Measurements from ENCODE around the gene APLNR. TPM values are rescaled to one million over a fixed set of nuclear protein-coding genes. Genes with fewer than 3 reads are reported as not detected.

APLNR gene
- total and polyA plus RNA-seq, 2 donors (not counting 3 experiments of a cell fraction or from before 2014, with no cell fraction given) = 0.04 to 0.38 TPM

DNA sequence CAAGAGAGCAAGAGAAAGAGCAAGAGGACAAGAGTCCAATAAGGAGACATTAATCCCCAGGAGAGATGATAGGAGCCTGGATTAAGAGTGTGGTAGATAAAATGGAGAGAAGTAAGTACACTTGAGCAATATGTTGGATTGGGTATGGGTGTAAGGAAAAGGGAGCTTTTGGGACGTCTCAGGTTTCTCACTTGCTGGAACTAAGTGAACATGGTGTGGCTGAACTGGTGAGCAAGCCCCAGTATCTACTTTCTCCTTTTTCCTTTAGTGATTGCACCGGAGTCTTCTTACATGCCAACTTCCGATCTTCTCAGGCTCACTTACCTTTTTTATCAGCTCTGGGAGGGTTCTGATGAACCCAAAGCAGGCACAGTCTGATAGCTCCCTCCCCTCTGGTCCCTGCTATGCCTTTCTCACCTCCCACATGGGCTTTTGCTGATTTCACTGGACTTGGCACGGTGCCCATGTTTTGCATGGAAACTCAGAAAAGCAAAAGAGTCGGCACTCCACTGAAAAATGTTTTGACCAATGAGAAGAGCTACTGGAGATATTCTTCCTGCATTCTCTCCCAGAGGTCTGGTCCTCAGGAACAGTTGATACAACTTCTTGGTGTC lies 14.5 kb upstream of the APLNR start:
- no peak overlapping the region for H2AFZ ChIP-seq (ENCODE audit: low read depth, low read length)
- H4K20me1 ChIP-seq (replicated peaks; ENCODE audit: control insufficient read depth, extremely low read depth, insufficient read depth, low read length) = no peaks in the 10 kb centered on the region
- H3K27ac ChIP-seq (ENCODE audit: insufficient read depth, low read depth, low read length) = no peak overlapping the region
- no peaks in the 10 kb centered on the region for H3K36me3 ChIP-seq (ENCODE audit: control insufficient read depth in 2 of 2, extremely low read depth in 1 of 2, insufficient read depth in 2 of 2, low read length in 2 of 2)
- H3K9me3 ChIP-seq (replicated peaks; ENCODE audit: control insufficient read depth, insufficient read depth, low read length) = no peaks in the 10 kb centered on the region
- H3K4me3 ChIP-seq (replicated peaks in 1 of 3; ENCODE audit: insufficient read depth in 1 of 3, low read depth in 1 of 3, low read length in 3 of 3) = no peak overlapping the region
- no TSS peak for BruUV-seq (replicated peaks)
- FAIRE-seq (no peak), DNase-seq (ENCODE audit: low read depth, low spot score) (peak; percentile 55)
- POLR2A ChIA-PET = no interaction called here
- dilution Hi-C loops (cut with MboI; ENCODE audit: extremely low pct_ligation_motif_present, low sequenced_read_pairs) = no loop called here
- no peak overlapping the region for H3K9ac ChIP-seq (replicated peaks; ENCODE audit: extremely low read depth, insufficient read depth, low read length)
- CTCF ChIA-PET = interaction anchor here (1.0 to 7.0 kb wide), 5 partner anchors 23 to 411 kb away, joined by 3 to 282 read pairs (median 116); no protein-coding TSS in a partner anchor
- TF ChIP-seq POLR2A (IDR thresholded peaks at IDR 0.05; ENCODE audit: low read depth, low read length) = no peak
- peak; percentile 39 for TF ChIP-seq EZH2 (IDR thresholded peaks at IDR 0.05; ENCODE audit: borderline replicate concordance, low read depth, low read length, severe bottlenecking)
- TF ChIP-seq, protein P1, sequence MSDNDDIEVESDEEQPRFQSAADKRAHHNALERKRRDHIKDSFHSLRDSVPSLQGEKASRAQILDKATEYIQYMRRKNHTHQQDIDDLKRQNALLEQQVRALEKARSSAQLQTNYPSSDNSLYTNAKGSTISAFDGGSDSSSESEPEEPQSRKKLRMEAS (IDR thresholded peaks at IDR 0.05; ENCODE audit: insufficient read depth, insufficient read length) = no peak
- TF ChIP-seq GATA2 (IDR thresholded peaks at IDR 0.05; ENCODE audit: insufficient read depth, insufficient read length, low read depth, low read length) = no peak
- H3K4me1 ChIP-seq (ENCODE audit: control insufficient read depth, extremely low read depth, insufficient read depth, low read length) = no peaks in the 10 kb centered on the region
- intact Hi-C loops (cut with micrococcal nuclease) = no loop called here
- peaks cover 8 to 12% of the 10 kb centered on the region in 2 experiments for H3K27me3 ChIP-seq (ENCODE audit: control insufficient read depth in 2 of 2, insufficient read depth in 2 of 2, low read length in 2 of 2)
- H3K4me2 ChIP-seq (ENCODE audit: insufficient read depth, low read length) = no peak overlapping the region
- H3K79me2 ChIP-seq (ENCODE audit: control insufficient read depth, insufficient read depth, low read length) = no peaks in the 10 kb centered on the region
- H3K9me1 ChIP-seq (replicated peaks; ENCODE audit: control insufficient read depth, extremely low read depth, insufficient read depth, low read length) = no peaks in the 10 kb centered on the region

DNA sequence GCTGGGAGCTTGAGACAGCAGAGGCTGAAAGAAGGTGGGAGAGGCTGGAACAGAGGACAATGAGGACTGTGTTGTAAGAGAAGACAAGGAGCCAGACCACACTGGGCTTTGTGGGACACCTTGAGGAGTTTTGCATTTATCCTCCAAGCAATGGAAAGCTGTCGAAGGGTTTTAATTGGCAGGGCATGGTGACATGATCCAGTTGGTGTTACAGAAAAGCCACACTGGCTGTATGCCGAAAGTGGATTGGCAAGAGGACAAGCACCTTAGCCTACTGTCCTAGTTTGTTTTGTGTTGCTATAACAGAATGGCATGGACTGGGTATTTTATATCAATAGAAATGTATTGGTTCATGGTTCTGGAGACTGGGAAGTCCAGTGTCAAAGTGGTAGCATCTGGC lies 14.0 kb upstream of the APLNR start:
- Histone ChIP-seq H3K9me1 (replicated peaks; ENCODE audit: control insufficient read depth, extremely low read depth, insufficient read depth, low read length) (no peaks in the 10 kb centered on the region), H2AFZ (ENCODE audit: low read depth, low read length) (no peak overlapping the region), H3K4me3 (replicated peaks in 1 of 3; ENCODE audit: insufficient read depth in 1 of 3, low read depth in 1 of 3, low read length in 3 of 3) (no peak overlapping the region), H3K4me2 (ENCODE audit: insufficient read depth, low read length) (no peak overlapping the region), H3K4me1 (ENCODE audit: control insufficient read depth, extremely low read depth, insufficient read depth, low read length) (no peaks in the 10 kb centered on the region), H3K27me3 (ENCODE audit: control insufficient read depth in 2 of 2, insufficient read depth in 2 of 2, low read length in 2 of 2) (peaks cover 8 to 12% of the 10 kb centered on the region in 2 experiments), H3K9ac (replicated peaks; ENCODE audit: extremely low read depth, insufficient read depth, low read length) (no peak overlapping the region), H3K79me2 (ENCODE audit: control insufficient read depth, insufficient read depth, low read length) (no peaks in the 10 kb centered on the region), H3K36me3 (ENCODE audit: control insufficient read depth in 2 of 2, extremely low read depth in 1 of 2, insufficient read depth in 2 of 2, low read length in 2 of 2) (no peaks in the 10 kb centered on the region), H4K20me1 (replicated peaks; ENCODE audit: control insufficient read depth, extremely low read depth, insufficient read depth, low read length) (no peaks in the 10 kb centered on the region), H3K9me3 (replicated peaks; ENCODE audit: control insufficient read depth, insufficient read depth, low read length) (no peaks in the 10 kb centered on the region), H3K27ac (ENCODE audit: insufficient read depth, low read depth, low read length) (no peak overlapping the region)
- ChIA-PET CTCF (interaction anchor here (1.0 to 7.0 kb wide), 8 partner anchors 19 to 410 kb away, joined by 3 to 282 read pairs (median 29); no protein-coding TSS in a partner anchor), POLR2A (no interaction called here)
- no TSS peak for BruUV-seq (replicated peaks)
- no peak for TF ChIP-seq JUN (IDR thresholded peaks at IDR 0.05; ENCODE audit: borderline replicate concordance, insufficient read depth, insufficient read length, low read depth)
- TF ChIP-seq, protein P1 (IDR thresholded peaks at IDR 0.05; ENCODE audit: insufficient read depth, insufficient read length) = no peak
- TF ChIP-seq POLR2AphosphoS5 (IDR thresholded peaks at IDR 0.05; ENCODE audit: insufficient read depth, low read depth, low read length) = no peak
- TF ChIP-seq FOS (IDR thresholded peaks at IDR 0.05; ENCODE audit: borderline replicate concordance, insufficient read depth, low read length) = no peak
- no peak for TF ChIP-seq POLR2A (IDR thresholded peaks at IDR 0.05; ENCODE audit: low read depth, low read length)
- TF ChIP-seq, protein P2, sequence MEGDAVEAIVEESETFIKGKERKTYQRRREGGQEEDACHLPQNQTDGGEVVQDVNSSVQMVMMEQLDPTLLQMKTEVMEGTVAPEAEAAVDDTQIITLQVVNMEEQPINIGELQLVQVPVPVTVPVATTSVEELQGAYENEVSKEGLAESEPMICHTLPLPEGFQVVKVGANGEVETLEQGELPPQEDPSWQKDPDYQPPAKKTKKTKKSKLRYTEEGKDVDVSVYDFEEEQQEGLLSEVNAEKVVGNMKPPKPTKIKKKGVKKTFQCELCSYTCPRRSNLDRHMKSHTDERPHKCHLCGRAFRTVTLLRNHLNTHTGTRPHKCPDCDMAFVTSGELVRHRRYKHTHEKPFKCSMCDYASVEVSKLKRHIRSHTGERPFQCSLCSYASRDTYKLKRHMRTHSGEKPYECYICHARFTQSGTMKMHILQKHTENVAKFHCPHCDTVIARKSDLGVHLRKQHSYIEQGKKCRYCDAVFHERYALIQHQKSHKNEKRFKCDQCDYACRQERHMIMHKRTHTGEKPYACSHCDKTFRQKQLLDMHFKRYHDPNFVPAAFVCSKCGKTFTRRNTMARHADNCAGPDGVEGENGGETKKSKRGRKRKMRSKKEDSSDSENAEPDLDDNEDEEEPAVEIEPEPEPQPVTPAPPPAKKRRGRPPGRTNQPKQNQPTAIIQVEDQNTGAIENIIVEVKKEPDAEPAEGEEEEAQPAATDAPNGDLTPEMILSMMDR (IDR thresholded peaks at IDR 0.05; ENCODE audit: extremely low read depth in 1 of 2, insufficient read depth in 1 of 2, low read depth in 1 of 2, low read length in 2 of 2) = no peak
- no peak for TF ChIP-seq MYC (IDR thresholded peaks at IDR 0.05; ENCODE audit: low read depth, low read length)
- TF ChIP-seq EZH2 (IDR thresholded peaks at IDR 0.05; ENCODE audit: borderline replicate concordance, low read depth, low read length, severe bottlenecking) = no peak
- no peak for TF ChIP-seq GATA2 (IDR thresholded peaks at IDR 0.05; ENCODE audit: insufficient read depth, insufficient read length, low read depth, low read length)
- FAIRE-seq (no peak), DNase-seq (ENCODE audit: low read depth, low spot score) (no peak)
- intact Hi-C loops (cut with micrococcal nuclease) (no loop called here), dilution Hi-C loops (cut with MboI; ENCODE audit: extremely low pct_ligation_motif_present, low sequenced_read_pairs) (no loop called here)
